Astrocyte of the cerebellum (primary cell): ENCODE measurements around the gene CYB5R4.
A peak's percentile ranks its signal among the peaks of the same experiment; 100 is the strongest.

Source experiments
- DNase-seq: peaks from one replicate; pipeline ENCODE4 v3.0.0-alpha.2; 2011; ENCODE audit warnings: low read depth
- H3K4me3 ChIP-seq: 2 replicates; pipeline ENCODE4 v1.5.1; 2011; ENCODE audit warnings: mild to moderate bottlenecking, low read depth, low read length, moderate library complexity
- in situ Hi-C: cut with HindIII; loops from 2 replicates; pipeline ENCODE4 v1.10.0; 2017; ENCODE audit warnings: low sequenced_read_pairs
- TF ChIP-seq, protein P1 (sequence below): IDR thresholded peaks from 2 replicates; pipeline ENCODE4 v1.5.1; 2012; ENCODE audit warnings: low read length, low read depth, moderate library complexity, mild to moderate bottlenecking; ENCODE audit errors: missing control alignments

CYB5R4 gene, protein sequence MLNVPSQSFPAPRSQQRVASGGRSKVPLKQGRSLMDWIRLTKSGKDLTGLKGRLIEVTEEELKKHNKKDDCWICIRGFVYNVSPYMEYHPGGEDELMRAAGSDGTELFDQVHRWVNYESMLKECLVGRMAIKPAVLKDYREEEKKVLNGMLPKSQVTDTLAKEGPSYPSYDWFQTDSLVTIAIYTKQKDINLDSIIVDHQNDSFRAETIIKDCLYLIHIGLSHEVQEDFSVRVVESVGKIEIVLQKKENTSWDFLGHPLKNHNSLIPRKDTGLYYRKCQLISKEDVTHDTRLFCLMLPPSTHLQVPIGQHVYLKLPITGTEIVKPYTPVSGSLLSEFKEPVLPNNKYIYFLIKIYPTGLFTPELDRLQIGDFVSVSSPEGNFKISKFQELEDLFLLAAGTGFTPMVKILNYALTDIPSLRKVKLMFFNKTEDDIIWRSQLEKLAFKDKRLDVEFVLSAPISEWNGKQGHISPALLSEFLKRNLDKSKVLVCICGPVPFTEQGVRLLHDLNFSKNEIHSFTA

DNA sequence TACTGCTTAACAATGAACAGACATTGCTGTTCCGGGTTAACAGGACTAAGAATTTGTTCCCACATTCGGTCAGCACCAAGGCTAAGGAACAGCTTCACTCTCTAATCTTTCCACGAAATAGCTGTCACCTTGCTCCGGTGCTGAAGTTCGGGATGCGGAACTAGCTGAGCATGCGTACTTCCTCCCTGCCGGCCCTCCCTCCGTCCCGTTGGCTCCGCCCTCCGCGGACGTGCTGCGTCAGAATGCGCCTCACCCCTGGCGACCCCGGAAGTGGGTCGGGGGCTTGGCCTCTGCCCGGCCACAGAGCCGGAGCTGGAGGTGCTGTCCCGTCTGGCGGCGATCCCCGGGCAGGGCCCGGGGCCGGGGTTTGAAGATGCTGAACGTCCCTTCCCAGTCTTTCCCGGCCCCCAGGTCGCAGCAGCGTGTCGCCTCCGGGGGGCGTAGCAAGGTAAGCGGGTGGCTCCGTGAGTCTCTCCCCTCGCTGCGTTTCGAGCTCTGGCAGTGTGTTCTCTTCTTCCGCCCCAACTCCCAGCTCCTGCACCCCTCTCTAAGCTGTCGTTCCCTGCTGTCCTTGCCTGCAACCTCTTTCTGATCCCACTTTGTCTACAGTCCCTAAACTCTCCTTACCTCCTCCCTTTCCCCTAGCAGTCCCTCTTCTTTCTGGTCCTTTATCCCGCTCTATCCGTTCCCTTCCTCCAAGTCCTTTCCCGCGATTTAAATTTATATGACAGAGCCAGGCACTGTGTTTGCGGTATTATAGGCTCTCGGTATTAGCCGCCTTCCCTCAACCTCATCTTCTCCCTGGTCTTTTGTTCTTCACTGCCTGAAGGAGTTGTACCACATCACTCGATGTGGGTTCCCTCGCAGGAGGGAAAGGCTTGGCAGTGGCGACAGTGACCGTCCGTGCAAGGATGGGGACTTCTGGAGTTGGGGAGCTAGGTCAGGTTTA, at the start of gene CYB5R4:
Gene CYB5R4 (plus strand): TSS at position 280 of the 949 bp plus-strand sequence. CDS start 94 bp downstream, at position 374.
- peak within 1 kb of the TSS; percentile 89 for H3K4me3 ChIP-seq
- TF ChIP-seq, protein P1, sequence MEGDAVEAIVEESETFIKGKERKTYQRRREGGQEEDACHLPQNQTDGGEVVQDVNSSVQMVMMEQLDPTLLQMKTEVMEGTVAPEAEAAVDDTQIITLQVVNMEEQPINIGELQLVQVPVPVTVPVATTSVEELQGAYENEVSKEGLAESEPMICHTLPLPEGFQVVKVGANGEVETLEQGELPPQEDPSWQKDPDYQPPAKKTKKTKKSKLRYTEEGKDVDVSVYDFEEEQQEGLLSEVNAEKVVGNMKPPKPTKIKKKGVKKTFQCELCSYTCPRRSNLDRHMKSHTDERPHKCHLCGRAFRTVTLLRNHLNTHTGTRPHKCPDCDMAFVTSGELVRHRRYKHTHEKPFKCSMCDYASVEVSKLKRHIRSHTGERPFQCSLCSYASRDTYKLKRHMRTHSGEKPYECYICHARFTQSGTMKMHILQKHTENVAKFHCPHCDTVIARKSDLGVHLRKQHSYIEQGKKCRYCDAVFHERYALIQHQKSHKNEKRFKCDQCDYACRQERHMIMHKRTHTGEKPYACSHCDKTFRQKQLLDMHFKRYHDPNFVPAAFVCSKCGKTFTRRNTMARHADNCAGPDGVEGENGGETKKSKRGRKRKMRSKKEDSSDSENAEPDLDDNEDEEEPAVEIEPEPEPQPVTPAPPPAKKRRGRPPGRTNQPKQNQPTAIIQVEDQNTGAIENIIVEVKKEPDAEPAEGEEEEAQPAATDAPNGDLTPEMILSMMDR = peak; percentile 63
- DNase-seq = peak; percentile 94
- in situ Hi-C loops = no loop called here

DNA sequence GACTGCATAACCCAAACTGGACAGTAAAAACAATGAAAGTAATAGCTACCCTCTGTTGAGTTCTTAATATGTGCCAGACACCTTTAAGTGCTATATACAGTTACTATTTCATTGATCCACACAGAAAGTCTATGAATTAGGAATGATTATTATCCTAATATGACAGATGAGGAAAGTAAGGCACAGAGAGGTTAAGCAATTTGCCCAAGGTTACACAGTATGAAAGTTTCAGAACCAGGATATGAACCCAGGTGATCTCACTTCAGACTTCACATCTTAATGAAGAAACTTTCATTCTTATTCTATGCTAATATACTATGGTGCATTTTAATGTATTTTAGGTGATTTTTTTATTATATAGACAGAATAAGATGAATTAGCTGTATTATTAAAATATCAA, 46.9 kb upstream of the CYB5R4 start:
- no peak overlapping the region for H3K4me3 ChIP-seq
- in situ Hi-C loops = no loop called here
- DNase-seq = no peak

DNA sequence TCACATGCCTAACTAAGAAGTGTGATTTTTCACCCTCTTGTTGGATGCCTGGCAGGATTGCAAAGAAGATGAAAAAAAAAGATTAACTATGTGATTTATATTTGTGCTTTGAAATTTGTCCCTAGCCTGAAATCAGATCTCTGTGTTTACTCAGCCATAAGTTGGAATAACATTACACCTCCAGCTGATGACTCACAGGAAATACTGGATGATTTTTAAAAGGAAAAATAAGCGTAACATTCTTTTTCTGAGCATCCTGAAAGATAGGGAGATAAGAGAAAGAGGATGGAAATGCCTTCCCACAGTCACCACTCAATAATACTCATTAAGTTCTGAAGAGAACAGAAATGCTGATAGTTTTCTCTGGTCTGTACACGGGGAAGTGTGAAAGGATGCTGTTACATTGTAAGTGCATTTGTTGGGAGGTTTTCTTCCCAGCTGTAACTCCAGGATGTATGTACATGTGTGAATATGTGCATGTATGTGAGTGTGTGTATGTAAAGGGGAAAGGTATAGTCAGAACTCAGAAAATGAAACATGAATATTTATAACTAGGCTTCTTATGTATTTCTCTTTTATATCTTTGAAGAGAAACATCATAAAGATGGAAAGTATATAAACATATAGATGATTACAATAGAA, 43.7 kb upstream of the CYB5R4 start:
- TF ChIP-seq, protein P1 = no peak
- no peak for DNase-seq
- H3K4me3 ChIP-seq = no peak overlapping the region
- in situ Hi-C loops = no loop called here

More for the DNA sequence above, 46.9 kb upstream of the CYB5R4 start:
- TF ChIP-seq, protein P1 = no peak

DNA sequence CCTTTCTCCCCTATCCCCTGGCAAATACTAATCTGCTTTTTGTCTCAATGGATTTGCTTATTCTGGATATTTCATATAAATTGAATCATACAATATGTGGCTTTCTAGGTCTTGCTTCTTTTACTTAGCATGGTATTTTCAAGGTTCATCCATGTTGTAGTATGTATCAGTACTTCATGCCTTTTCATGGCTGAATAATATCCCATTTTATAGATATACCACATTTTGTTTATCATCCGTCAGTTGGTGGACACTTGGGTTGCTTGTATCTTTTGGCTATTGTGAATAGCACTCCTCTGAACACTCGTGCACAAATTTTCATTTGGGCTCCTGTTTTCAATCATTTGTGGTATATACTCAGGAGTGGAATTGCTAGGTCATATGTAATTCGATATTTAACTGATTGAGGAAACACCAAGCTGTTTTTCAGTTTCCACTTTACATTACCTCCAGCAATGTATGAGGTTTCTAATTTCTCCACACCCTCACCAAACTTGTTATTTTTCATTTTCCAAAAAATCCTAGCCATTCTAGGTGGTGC, 36.8 kb upstream of the CYB5R4 start:
- no peak for DNase-seq
- H3K4me3 ChIP-seq = no peak overlapping the region
- TF ChIP-seq, protein P1 = no peak
- in situ Hi-C loops = no loop called here

DNA sequence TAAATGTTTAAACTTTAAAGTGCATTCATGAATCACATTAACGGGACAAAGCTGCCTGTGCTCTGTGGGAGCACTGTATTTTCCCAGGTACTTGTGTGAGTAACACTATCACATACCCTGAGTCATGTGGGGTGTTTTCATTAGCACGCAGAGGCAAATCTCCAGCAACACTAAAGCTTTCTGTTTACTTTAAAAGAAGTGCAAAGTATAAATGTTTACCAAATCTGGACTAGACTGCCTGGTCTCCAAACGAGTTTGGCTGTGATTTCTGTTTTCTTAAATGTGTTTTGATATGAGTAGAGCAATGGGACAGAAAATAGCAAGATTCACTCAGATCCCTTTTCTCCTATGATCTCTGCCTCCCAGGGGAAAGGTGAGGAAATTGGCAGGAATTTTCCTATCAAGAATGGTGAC, 35.1 kb upstream of the CYB5R4 start:
- DNase-seq = no peak
- H3K4me3 ChIP-seq = no peak overlapping the region
- in situ Hi-C loops = no loop called here
- TF ChIP-seq, protein P1 = no peak

DNA sequence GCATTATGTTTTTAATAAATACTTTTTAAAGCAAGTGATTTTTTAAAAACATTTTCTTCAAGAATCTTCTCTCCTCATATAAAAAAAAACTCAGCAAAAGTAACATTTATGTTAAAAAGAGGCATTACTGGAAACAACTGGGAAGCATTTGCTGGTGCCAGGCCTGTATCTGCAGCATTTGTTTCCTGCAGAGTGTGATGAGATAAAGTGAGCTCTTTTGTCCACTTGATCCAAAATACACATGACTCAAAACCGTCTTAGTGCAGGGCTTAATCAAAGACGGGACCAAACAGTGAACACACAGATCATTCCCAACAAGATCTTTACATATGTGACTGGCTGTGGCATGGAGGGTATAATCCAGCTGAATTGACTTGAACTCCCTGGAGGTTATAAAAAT, 34.7 kb upstream of the CYB5R4 start:
- no peak for DNase-seq
- in situ Hi-C loops = no loop called here
- no peak overlapping the region for H3K4me3 ChIP-seq
- TF ChIP-seq, protein P1 = no peak
